G401.6 (cell line): ENCODE measurements around the gene ARID5B.
"Not testable (repeated sequence)": the region's sequence is repeated elsewhere in the genome, so short reads cannot be mapped to it uniquely, and the experiment has no call there.

Experiments
- FAIRE-seq: peaks from 2 replicates; lab custom pipeline; 2012; peaks lifted over from hg19 to GRCh38; lab: Jason Lieb, UNC

The ARID5B gene

DNA sequence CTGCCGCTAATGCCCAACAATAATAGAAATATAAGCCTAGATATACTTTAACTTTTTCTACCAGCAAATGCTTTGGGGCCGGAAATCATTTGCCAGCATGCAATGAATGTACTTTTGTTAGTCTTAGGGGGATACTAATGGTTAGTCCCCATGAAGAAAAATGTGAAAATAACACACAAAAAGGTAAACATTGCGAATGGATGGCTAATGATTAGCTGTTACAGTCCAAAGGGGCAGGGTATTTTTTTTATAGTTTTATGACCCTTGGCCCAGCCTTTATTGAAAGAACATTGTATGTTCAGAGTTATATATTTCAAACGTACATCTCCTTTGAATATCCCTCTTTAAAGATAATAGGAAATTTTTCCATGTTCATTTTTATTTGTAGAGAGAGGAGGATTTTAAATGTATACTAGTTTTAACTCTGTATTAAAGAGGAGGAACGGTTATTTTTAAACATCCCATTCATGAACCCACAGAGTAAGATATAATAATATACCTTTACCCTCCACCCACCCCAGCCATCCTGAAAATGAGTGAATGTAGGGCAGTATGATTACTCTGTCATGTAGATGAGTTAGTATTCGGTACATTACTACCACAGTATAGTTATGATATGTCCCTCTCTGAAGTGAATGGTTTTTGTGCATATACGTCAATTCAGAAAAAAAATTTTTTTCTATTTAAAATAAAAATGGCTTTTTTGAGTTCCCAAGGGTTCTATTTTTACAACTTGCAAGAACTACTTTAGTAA lies 63.6 kb downstream of the ARID5B start:
- FAIRE-seq, result no peak

DNA sequence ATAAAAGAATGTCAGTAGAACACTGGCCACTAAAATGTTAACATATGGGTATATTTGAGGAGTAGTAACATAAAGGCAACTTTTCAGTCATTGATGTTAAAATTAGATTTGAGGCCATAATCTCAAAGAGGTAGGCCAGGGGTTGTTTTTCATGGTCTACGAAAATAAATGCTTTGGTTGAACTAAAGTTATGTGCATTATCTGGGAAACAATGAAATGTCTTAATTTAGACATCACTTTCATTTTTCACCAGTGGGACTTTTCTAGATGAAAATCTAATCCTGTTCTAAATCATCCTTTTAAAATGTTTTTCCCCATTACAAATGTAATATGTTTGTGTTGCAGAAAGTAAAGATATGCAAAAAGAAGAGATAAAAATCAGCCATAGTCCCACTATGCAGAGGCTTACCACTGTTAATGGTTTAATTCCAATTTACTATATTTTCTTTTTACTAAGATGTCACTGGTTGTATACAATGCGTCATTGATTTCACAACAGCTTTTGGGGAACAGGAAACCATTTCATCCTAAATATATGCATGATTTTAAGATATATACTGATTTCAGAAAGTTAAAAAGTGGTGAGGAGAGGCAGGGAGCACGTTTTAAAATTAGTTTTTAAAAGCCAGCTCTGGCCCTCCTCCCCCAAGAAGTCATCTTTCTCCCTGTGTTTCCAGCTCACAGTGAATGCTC lies 64.3 kb downstream of the ARID5B start:
- no peak for FAIRE-seq

DNA sequence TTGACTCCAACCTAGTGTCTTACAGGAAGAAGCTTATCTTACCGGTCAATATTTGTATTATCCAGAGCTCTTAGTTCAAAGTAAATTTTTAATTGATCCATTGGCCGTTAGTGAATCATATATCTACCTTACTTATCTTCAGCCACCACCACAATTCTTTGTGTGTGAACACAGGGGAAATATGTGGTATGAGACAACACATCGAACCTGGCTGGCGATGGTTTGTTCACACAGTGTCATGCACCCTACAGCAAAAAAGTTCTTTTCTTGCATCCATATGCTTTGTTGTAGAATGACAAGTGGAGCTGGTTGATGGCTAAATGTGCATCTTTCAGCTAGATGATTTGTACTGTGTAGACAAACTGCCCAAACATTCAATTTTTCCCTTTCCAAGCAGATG lies 65.8 kb downstream of the ARID5B start:
- FAIRE-seq, result no peak

DNA sequence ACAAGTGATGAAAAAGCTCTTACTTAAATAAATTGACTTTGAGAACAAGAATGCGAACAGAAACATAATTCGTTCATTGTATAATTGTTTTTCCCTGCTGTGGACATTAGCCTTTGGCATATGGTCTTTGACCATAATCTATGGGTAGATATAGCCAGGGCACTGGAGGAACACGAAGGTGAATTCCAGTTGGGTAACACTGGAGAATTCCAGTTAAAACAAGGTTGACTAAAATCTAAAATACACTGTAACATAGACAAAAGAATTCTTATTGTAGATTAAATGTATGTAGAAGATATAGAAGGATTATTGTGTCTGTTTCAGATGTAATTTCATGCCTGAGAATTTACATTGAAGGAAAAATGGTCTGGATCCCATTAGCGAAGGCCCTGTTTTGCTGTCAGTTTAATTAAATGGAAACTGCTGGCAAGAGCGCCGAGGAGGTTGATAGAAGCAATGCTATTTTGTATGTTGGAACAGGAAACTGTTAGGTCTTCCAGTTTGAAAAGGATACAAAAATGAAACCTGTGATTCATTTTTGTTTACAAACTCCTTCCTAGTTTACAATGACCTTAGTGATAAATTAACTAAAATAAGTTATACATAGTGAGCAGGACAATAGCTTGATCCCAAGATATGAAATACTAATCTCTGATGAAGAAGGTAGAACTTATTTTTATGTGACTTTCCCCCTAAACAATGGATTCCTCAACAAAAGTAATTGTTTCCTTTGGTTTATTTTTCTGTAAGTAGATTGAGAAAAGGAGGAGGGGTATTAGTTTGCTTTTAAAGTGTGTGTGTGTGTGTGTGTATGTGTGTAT lies 68.9 kb downstream of the ARID5B start:
- no peak for FAIRE-seq

DNA sequence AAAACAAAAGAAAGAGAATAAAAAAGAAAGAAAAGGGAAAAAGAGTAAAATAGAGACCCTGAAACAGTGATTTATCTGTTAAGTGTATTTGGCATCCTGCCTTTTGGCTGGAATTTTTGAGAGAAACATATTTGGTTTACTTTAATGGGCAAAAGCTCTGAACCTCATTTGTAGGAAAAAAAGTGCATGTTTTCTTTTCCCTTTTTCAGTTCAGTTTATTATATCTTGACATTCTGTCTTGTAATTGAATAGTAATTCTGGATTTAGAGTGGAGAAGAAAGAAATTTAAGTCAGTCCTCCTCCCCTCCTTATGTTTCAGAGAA lies 69.5 kb downstream of the ARID5B start:
- FAIRE-seq, result no peak

DNA sequence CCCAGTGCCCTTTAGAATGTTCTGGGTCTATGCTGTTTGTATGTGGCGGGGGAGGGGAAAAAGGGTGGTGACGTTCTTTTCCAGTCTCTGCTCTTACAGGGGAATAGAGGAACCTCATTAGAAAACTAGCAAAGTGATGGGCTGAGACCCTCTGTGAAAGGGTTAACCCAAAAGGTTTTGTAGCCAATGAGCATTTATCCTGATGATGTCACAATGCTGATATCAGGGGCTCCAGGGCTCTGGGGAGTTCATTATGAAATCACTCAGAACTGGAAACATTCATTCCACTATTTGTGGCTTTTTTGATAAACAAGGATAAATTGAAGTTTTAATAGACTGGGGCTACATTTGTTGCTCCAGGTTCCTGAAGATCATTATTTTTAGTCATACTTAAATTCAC lies 71.7 kb downstream of the ARID5B start:
- no peak for FAIRE-seq

DNA sequence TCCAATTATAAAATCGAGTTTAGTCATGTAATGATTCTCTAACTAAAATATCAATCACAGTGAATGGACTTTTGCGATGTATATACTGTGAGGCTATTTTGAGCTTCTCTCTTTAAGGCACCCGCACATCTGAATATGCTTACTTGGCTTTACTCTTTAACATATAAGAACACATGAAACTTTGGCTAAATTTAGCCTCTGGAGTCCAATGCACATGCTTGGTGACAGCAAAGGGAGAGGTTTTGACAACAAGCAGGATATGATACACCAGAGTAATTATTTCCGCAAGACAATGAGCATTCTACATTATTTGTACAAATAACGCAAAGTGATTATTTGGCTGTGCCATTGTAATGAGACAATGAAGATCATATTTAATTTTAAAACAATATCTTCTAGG lies 72.4 kb downstream of the ARID5B start:
- FAIRE-seq, result no peak

DNA sequence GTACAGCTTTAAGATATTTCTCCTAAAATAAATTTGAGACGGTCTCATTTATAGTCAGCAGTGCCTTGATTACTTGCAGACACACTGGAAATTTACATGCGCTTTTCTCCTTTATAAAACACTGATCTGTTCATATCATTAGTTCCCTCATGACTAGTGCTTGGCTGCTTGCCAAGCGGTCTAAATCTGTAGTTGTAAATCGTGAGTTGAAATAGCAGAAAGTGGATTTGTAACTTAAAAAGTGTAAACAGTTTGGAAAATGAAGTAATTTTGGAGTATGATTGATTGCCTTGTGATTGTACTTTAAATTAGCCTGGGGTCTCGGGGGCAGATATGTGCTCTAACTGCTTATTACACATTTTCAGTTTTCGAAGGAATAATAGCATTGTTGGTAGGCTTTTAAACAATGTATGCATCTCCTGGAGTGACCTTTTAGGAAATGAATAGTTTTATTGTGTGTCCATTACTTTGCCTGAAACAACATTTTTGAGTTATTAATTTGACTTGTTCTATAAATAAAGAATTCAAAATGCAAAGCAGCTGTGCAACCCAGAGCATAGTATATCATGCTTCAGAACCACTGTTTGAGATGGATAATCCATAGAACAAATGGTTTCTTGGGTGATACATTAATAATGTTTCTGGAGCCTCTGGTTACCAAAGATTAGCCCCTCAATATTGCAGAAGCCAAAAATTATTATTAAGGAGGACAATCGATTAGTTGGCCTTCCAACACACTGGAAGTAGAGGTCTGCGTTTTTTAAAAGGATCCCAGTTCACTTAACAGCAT lies 73.3 kb downstream of the ARID5B start:
- no peak for FAIRE-seq

DNA sequence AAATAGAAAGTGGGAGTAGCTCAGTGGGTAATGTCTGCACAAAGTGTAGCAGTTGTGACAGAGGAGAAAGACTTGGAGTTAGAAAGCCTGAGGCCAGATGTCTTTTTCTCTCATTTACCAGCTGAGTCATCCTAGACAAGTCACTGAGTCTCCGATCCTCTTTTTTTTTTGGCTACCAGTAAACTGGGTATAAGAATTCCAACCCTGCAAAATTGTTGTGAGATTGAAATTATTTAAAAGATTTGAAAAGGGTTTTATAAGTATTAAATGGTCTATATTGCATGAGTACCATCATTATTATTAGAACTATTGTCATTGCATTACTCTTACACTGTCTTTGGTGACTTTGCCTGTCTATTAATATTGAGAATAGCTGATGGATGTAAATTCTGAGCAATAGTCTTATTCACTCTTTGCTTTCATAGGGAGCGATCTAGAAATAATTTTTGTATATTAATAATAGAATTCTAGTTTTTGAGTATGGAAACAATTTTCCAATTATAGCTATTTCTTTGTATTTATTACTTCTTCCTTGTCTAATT lies 74.0 kb downstream of the ARID5B start:
- no peak for FAIRE-seq

DNA sequence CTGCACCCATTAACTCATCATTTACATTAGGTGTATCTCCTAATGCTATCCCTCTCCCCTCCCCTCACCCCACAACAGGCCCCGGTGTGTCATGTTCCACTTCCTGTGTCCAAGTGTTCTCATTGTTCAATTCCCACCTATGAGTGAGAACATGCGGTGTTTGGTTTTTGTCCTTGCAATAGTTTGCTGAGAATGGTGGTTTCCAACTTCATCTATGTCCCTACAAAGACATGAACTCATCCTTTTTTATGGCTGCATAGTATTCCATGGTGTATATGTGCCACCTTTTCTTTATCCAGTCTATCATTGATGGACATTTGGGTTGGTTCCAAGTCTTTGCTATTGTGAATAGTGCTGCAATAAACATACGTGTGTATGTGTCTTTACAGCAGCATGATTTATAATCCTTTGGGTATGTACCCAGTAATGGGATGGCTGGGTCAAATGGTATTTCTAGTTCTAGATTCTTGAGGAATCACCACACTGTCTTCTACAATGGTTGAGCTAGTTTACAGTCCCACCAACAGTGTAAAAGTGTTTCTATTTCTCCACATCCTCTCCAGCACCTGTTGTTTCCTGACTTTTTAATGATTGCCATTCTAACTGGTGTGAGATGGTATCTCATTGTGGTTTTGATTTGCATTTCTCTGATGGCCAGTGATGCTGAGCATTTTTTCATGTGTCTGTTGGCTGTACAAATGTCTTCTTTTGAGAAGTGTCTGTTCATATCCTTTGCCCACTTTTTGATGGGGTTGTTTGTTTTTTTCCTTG lies 75.6 kb downstream of the ARID5B start:
- not testable (repeated sequence) for FAIRE-seq

DNA sequence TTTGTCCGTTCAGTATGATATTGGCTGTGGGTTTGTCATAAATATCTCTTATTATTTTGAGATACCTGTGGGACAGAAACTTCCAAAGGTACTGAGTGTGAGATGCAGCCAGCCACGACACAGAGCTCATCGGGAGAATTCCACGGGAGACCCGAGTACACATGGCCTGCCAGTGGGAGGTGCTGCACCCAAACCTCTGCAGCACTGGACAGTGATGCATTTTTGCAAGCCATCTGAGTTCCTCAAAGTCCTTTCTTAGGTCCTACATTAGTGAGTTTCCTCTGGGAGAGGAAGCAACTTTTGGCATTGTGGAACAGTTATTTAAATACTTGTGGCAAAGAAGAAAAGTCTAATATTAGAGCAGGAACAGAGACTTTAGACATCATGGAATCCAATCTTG lies 77.5 kb downstream of the ARID5B start:
- FAIRE-seq, result no peak

DNA sequence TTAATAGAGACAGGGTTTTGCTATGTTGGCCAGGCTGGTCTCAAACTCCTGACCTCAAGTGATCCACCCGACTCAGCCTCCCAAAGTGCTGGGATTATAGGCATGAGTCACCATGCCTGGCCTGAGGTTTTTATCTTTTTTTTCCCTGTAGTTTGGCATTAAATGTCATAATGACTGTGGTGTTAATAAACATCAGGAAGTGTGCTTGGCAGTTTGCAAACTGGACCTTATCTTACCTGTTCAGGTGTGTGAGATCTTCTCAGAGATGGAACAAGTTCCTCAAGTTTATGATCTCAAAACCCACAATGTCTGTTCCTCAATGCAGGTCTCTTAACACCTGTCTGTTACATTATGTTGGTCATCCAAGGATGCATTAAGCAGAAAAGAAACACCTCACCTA lies 80.0 kb downstream of the ARID5B start:
- no peak for FAIRE-seq

DNA sequence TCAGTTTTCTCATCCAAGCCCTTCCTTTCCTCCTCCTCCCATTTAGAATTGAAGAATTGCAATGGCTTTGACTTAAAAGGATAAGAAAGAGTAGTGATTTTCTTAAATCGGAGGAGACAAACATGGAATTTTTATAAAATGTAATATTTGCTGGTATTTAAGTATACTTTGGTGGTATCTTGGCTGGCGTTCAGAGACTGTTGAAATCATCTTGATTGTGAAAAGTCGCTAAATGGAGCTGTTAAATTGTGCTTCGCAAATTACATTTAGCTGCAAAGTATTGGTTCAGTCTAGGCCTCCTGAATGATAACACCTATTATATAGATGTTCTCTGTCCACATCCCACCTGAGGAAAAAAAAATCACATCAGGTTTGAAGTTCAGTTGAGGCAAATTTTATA lies 81.8 kb downstream of the ARID5B start:
- FAIRE-seq, result no peak

DNA sequence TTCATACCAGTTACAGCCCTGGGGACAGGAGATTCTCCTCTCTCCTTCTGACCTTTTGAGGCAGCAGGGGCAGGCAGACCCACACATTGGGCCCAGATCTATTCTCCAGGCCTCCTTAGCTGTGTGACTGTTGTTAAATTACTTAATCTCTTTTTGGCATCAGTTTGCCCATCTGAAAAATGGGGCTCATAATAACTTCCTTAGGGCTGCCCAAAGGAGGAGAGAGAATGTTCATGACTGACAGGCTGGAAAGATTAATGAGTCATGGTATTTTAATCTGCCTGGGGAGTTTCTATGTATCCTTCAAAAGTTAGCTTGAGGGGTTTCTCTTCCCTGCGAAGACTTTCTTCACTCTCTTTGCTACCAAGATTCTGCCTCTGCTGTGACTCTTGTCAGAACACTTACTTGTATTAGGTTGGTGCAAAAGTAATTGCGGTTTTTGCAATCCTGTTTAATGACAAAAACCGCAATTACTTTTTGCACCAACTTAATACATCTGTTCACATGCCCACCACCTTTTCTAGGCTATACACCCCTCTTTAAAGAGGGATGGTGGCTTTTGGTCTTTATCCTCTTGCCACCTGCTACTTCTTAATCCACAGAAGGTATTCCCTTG lies 83.4 kb downstream of the ARID5B start:
- no peak for FAIRE-seq

DNA sequence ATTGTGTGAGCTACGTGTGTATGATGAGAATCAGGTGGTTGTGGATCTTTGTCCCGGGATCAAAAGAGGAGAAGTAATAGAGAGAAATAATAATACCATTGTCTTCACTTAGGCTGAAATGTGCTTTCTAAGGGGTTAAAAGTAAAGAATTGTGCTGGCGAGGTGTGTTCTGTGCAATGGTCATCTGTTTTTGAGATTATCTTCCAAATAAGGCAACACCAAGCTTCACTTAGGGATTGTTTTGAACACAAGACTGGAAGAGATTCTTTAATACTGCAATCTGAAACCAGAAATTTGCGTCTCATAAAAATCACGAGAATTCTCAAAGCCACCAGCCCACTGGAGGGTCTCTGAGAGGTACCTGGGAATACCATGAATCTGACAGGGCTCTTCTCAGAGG lies 84.2 kb downstream of the ARID5B start:
- FAIRE-seq, result no peak

DNA sequence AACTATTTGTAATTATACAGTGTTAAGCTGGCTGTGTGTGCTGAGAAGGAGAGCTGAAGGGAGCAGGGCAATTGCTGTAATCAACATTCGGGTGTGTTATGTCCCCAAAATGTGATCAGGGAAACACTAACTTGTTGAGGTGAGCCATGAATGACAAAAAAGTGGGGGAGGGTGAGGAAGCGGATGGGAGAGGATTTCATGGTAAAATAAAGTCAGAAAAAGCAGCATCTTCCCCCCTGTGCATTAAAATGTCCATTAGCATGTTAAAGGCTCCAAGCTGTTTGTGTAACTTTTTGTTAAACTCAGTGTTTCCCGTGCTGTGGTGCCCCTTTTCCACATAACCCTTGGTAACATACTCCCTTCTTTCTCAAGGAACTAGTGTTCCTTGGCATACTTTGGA lies 84.9 kb downstream of the ARID5B start:
- no peak for FAIRE-seq

DNA sequence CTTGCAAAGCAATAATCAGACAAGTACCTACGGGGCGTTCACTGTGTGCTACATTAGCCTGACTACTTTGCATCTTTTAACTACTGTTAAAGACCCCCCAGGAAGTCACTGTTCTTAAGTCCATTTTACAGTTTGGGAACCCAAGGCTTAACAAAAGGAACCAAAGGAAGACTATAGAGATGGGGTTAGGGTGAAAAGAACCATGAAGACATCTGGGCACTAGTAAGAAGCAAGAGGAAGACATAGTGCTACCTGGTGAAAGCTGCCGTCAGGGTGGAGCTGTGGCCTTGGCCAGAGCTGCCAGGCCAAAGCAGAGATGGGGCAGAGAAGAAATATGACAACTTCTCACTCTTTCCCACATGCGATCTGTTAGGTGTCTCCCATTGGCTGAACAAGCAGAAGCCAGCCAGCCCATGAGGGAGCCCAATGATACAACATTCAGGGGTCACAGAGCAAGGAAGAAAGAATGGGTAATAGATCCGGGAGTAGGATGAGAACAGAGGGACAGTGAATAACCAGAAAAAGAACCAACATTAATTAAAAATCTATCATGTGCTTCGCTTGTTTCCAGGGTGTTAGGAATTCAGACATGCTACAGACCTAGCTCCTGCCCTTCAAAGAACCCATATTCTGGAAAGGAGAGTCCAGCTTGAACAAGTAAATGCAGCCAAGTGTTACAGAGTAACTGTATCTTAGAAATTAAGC lies 85.4 kb downstream of the ARID5B start:
- no peak for FAIRE-seq

DNA sequence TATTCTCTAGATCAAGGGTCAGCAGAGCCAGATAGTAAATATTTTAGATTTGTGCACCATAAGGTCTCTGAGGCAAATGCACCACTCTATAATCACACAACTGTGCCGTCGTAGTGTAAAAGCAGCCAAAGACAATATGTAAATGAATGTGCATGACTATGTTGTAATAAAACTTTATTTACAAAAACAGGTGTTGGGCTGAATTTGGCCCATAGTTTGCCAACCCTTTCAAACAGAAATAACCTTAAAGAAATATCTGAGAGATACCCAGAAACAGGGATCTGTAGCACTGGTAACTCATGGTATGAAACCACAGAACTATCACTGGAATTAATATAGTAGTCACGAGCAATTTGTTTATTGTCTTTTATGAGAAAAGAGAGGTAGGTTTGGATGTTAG lies 86.0 kb downstream of the ARID5B start:
- FAIRE-seq, result no peak

DNA sequence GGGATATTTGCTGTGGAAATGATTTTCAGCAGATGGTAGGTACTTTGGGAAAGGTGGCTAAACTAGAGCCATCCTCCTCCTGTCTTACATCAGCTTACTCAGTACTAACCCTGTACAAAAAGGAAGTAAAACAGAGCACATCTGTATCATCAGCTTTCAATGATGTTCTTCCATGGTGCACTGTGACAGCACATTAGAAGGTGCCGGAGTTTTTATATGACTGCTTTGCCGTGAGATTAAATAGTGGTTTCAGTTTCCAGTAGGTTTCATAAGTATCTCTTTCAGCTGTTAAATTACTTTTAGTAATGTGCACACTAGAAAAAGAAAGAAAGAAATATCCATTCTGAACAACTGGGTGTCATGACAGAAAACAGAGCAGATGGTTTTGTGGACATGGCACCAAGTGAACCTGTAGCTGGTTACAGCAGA lies 86.5 kb downstream of the ARID5B start:
- no peak for FAIRE-seq

DNA sequence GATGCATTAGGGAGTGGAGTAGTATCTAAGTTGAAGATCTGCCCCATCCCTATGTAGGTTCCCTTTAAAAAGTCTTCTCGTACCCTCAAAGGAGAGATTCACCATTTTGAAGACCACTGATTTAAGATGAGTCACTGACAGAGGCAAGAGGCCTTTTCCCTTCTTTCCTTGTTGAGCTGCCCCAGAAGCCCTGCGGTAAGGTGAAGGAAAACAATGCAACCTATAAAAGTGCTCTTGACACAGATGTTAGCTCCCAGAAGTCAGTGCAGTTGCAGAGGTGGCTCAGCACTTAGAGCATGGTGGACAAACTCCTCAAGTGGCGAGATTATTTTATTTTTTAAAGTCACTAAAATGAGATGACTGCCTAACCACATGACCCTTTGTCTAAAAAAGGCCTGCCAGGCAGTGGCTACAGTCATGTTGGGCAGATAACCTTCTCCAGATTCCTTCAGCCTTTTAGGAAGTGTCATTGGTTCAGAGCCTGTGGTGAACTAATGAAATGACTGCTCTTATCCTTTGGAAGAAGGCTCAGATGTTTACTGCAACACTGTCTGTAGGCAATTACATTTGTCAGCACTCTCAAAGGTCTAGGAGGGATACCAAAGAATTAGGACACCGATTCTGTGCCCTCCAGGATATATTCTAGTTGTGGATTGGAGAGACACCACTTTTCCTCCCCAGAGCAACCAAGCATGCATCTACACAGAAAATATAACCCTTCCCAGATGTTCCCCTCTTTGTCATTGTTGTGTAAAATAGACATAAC lies 88.7 kb downstream of the ARID5B start:
- FAIRE-seq, result no peak
